GM18511 (cell line): ENCODE results near the gene JPH3.

Experiments
- ATAC-seq: cut with Tn5 transposase; IDR thresholded peaks from one replicate; pipeline ENCODE4 v1.9.1; 2021; ENCODE audit warnings: mild to moderate bottlenecking, moderate library complexity; ENCODE audit not compliant: unreplicated experiment

The JPH3 gene

GRCh38 chr16:87648698-87649487 lies 46.6 kb downstream of the JPH3 start:
- no peak for ATAC-seq

- no peak for ATAC-seq
These were observed 50.1 kb downstream of the JPH3 start for GRCh38 chr16:87652386-87652785.

GRCh38 chr16:87652799-87653198 lies 50.5 kb downstream of the JPH3 start:
- no peak for ATAC-seq

GRCh38 chr16:87653234-87653633 lies 50.9 kb downstream of the JPH3 start:
- ATAC-seq: no peak

GRCh38 chr16:87654826-87655225 lies 52.5 kb downstream of the JPH3 start:
- ATAC-seq: no peak

GRCh38 chr16:87656328-87656727 lies 54.0 kb downstream of the JPH3 start:
- ATAC-seq: no peak

GRCh38 chr16:87657621-87658192 lies 55.4 kb downstream of the JPH3 start:
- ATAC-seq: no peak

- ATAC-seq: no peak
These were observed 56.4 kb downstream of the JPH3 start for GRCh38 chr16:87658564-87659225.

- ATAC-seq: no peak
These were observed 59.3 kb downstream of the JPH3 start for GRCh38 chr16:87661561-87661960.

- no peak for ATAC-seq
These were observed 60.2 kb downstream of the JPH3 start for GRCh38 chr16:87662254-87663204.

GRCh38 chr16:87664792-87665191 lies 62.5 kb downstream of the JPH3 start:
- no peak for ATAC-seq

GRCh38 chr16:87665193-87665592 lies 62.9 kb downstream of the JPH3 start:
- no peak for ATAC-seq

- no peak for ATAC-seq
These were observed 64.6 kb downstream of the JPH3 start for GRCh38 chr16:87666919-87667318.

GRCh38 chr16:87667443-87667842 lies 65.1 kb downstream of the JPH3 start:
- ATAC-seq: no peak

- no peak for ATAC-seq
These were observed 65.6 kb downstream of the JPH3 start for GRCh38 chr16:87667946-87668345.

- ATAC-seq: no peak
These were observed 67.4 kb downstream of the JPH3 start for GRCh38 chr16:87669672-87670071.

- ATAC-seq: no peak
These were observed 68.9 kb downstream of the JPH3 start for GRCh38 chr16:87671221-87671620.

GRCh38 chr16:87671715-87672270 lies 69.5 kb downstream of the JPH3 start:
- ATAC-seq: no peak

- no peak for ATAC-seq
These were observed 72.1 kb downstream of the JPH3 start for GRCh38 chr16:87674419-87674818.

- no peak for ATAC-seq
These were observed 72.9 kb downstream of the JPH3 start for GRCh38 chr16:87675111-87675719.
